Esophagus squamous epithelium (tissue), 5 donors: ENCODE measurements around the gene CIITA. TPM values are rescaled to one million over a fixed set of nuclear protein-coding genes. Genes with fewer than 3 reads are reported as not detected.
A peak's percentile ranks its signal among the peaks of the same experiment; 100 is the strongest.

Experiments
- DNase-seq: peaks from one replicate; lab custom pipeline; 2025; lab: John Stamatoyannopoulos, UW
- H3K27ac ChIP-seq, 4 donors: fragments of 200-600 bp; sonication (generic); one replicate each; pipeline ENCODE4 v1.5.1; 2016 to 2019; ENCODE audit warnings: mild to moderate bottlenecking in 1 of 4
- H3K27me3 ChIP-seq, 4 donors: fragments of 200-600 bp; sonication (generic); 1 replicate in 3 of 4; 2 replicates in 1 of 4; pipeline versions ENCODE4 v1.5.1 to v1.6.0; 2017 to 2021; ENCODE audit warnings: antibody characterized with exemption in 1 of 4
- H3K36me3 ChIP-seq, 3 donors: fragments of 200-600 bp; sonication (generic); one replicate each; pipeline ENCODE4 v1.5.1; 2016 to 2019
- H3K4me1 ChIP-seq, 3 donors: fragments of 200-600 bp; sonication (generic); one replicate each; pipeline ENCODE4 v1.5.1; 2017 to 2019
- H3K4me3 ChIP-seq, 4 donors: fragments of 200-600 bp; sonication (generic); 1 replicate in 3 of 4; 2 replicates in 1 of 4; pipeline ENCODE4 v1.5.1; 2016 to 2019; ENCODE audit warnings: mild to moderate bottlenecking in 2 of 4, moderate library complexity in 1 of 4
- H3K9me3 ChIP-seq, 3 donors: fragments of 200-600 bp; sonication (generic); one replicate each; pipeline ENCODE4 v1.5.1; 2016 to 2019
- POLR2A ChIP-seq, 4 donors: fragments of 450-650 bp; IDR thresholded peaks; one replicate each; pipeline ENCODE4 v1.6.1; 2017; ENCODE audit warnings: antibody characterized with exemption in 4 of 4, mild to moderate bottlenecking in 4 of 4, moderate library complexity in 3 of 4
- WGBS, 2 donors: methylation state at CpG; one replicate each; pipeline ENCODE4 v1.1.5; 2018; 5-methylcytosine and 5-hydroxymethylcytosine counted together
- intact Hi-C: fragments of 100-400 bp; cut with DNase I; formaldehyde crosslinking; loops from one replicate; pipeline ENCODE4 v1.15.0; 2022
- total RNA-seq, 4 donors: library from RNA; depleted of rRNA; stranded (reverse); fragments of >200 nt; gene quantifications; one replicate each; pipeline ENCODE4 v1.1.0, GENCODE V29; 2016
- TF ChIP-seq, protein P1 (sequence below), 6 experiments: fragments of 450-650 bp in 4 of 6; fragments of 200-600 bp in 2 of 6; sonication (generic) in 2 of 6; IDR thresholded peaks; one replicate each; pipeline ENCODE4 v1.5.1; 2016 to 2019; ENCODE audit warnings: antibody characterized with exemption in 6 of 6, mild to moderate bottlenecking in 4 of 6, moderate library complexity in 4 of 6
- donor health status: DM: yes; HTN: yes; CAD: no.

CIITA gene
- total RNA-seq, 4 donors from 2014 or later: 3.2 to 12.6 (median 5.7) TPM

DNA sequence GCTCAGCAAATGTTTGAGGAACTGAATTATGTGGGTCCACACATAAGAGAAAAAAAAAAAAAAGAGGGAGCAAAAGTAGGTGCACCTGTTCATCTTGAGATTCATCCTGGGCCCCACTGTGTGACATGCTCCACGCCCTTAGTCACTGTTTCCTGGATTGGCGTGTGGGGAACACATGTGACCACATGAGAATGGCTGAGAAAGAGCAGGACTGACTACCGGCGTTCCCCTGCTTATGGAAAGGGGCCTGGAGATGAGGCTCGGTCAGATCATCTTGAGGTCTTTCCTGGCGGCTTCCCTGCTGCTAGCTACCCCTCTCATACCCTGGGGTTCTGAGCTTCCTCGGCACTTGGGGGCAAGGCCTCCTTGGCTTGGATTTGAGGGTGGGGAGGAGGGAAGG is 61.3 kb downstream of the CIITA start:
- no peaks in the 10 kb centered on the region for H3K9me3 ChIP-seq
- peaks cover 52 to 93% (median 60%) of the 10 kb centered on the region in 3 donors for H3K4me1 ChIP-seq
- intact Hi-C loops: no loop called here
- WGBS, 2 donors: 57 to 60% methylated on average over 1 to 6 of the region's 7 CpGs
- TF ChIP-seq POLR2A (IDR thresholded peaks at IDR 0.05): no peak
- TF ChIP-seq, protein P1, sequence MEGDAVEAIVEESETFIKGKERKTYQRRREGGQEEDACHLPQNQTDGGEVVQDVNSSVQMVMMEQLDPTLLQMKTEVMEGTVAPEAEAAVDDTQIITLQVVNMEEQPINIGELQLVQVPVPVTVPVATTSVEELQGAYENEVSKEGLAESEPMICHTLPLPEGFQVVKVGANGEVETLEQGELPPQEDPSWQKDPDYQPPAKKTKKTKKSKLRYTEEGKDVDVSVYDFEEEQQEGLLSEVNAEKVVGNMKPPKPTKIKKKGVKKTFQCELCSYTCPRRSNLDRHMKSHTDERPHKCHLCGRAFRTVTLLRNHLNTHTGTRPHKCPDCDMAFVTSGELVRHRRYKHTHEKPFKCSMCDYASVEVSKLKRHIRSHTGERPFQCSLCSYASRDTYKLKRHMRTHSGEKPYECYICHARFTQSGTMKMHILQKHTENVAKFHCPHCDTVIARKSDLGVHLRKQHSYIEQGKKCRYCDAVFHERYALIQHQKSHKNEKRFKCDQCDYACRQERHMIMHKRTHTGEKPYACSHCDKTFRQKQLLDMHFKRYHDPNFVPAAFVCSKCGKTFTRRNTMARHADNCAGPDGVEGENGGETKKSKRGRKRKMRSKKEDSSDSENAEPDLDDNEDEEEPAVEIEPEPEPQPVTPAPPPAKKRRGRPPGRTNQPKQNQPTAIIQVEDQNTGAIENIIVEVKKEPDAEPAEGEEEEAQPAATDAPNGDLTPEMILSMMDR (IDR thresholded peaks at IDR 0.05): no peak
- no peak for DNase-seq
- peak overlapping the region in 3 of 4 donors; percentile 64 to 89 (median 72) for H3K27ac ChIP-seq
- no peaks in the 10 kb centered on the region for H3K27me3 ChIP-seq
- peaks cover 0 to 23% (median 0%) of the 10 kb centered on the region in 3 donors for H3K36me3 ChIP-seq
- peak overlapping the region in 2 of 4 donors; percentile 12 to 93 for H3K4me3 ChIP-seq

DNA sequence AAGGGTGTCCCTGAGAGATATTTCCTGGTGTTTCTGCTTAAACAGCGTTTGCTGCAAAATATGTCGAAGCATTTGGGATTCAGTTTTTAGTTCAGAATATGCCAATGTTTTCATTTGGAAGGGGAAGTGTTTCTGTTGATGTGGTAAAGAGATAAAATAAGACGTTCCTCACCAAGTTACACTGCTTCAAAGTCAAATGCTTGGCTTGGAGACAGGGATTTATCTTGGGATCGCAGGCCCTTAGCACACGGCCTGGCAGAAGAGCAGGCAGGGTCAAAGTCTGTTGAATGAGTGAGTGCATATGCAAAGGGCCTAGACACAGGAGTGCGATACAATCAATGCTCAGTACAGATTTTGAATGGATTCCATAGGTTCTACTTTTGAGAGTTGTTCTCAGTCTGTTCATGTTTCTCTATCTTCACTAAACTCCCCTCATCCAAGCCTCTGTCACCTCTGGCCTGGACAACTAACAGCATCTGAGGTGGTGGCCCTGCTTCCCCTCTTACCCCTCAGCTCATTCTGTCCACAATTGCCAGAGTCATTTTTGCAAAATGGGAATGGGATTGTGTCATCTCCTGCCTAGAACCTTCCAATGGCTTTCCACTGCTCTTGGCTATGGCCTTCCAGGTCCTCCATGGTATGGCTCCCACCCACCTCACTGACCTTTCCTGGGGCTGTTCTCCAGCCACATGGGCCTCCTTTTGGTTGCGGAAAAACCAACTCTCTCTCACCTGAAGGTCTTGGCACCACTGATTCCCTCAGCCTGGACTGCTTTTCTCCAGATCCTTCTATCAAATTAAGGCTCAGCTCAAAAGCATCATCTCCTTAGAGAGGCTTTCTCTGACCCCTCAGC is 62.0 kb downstream of the CIITA start:
- H3K4me3 ChIP-seq: peak overlapping the region in 2 of 4 donors; percentile 89 to 93
- H3K27me3 ChIP-seq: no peaks in the 10 kb centered on the region
- peak overlapping the region in 3 of 4 donors; percentile 64 to 91 (median 89) for H3K27ac ChIP-seq
- TF ChIP-seq POLR2A (IDR thresholded peaks at IDR 0.05): no peak
- TF ChIP-seq, protein P1 (IDR thresholded peaks at IDR 0.05): no peak
- H3K9me3 ChIP-seq: no peaks in the 10 kb centered on the region
- intact Hi-C loops: no loop called here
- H3K36me3 ChIP-seq: peaks cover 0 to 16% (median 0%) of the 10 kb centered on the region in 3 donors
- WGBS, 2 donors: 66 to 72% methylated on average over 7 of the region's 7 CpGs
- no peak for DNase-seq
- peaks cover 52 to 93% (median 63%) of the 10 kb centered on the region in 3 donors for H3K4me1 ChIP-seq

DNA sequence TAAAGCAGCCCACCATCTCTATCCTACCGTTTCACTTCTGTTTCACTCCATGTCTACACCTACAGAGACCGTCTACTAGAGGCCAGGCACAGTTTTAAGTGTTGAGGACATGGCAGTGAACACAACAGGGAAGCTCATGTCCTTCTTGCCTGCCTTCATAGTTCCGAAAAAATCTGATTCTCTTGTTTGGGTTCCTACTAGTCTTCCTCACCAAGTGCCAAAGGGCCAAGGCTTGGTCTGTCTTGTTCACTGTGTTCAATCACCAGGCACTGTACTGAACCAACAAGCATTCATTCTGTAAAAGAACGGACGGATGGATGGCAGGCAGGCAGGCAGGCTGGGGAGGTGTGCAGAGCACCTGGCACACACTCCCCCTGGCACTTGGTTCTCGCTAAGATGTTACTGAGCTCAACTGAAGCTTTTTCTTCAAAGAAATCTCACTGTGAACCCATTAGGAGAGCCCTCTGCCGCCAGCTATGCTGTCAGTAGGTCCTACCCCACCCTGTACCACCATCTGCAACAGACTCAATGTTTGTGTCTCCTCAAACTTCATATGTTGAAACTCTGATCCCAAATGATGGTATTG is 62.7 kb downstream of the CIITA start:
- TF ChIP-seq POLR2A (IDR thresholded peaks at IDR 0.05): no peak
- TF ChIP-seq, protein P1 (IDR thresholded peaks at IDR 0.05): no peak
- 81% methylated on average over 6 of the region's 7 CpGs for WGBS, 2 donors
- Histone ChIP-seq H3K4me1 (peaks cover 52 to 87% (median 59%) of the 10 kb centered on the region in 3 donors), H3K4me3 (peak overlapping the region in 2 of 4 donors; percentile 89 to 93), H3K27me3 (no peaks in the 10 kb centered on the region), H3K36me3 (peaks cover 0 to 12% (median 0%) of the 10 kb centered on the region in 3 donors), H3K27ac (peak overlapping the region in 3 of 4 donors; percentile 75 to 91 (median 89)), H3K9me3 (no peaks in the 10 kb centered on the region)
- DNase-seq: no peak
- intact Hi-C loops: no loop called here

DNA sequence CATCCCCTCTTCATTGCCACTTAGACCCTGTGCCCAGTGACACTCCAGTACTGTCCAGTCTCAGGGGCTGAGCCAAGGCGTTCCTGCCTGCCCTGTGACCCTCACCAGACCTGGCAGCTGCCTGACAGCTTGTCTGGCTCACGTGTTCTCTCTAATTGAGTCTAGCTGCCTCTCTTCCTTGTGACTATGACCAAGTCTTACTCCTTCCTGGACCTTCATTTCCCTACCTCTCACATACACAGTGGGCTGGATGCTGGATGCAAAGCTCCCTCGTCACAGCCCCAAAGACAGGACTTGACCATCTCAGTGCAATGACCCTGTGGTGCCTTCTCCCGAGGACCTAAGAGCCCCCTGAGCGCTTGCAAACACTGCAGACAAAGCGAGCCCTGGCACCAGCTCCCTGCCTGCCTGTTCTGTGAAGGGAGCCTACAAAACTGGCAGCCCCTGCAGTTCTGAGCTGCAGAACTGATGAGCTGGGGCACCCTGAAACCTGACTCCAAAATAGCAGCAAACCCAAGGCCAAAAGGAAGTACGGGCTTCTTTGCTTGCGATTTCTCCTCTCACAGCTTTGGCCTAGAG is 63.6 kb downstream of the CIITA start:
- H3K27me3 ChIP-seq: no peaks in the 10 kb centered on the region
- peak overlapping the region in 3 of 4 donors; percentile 75 to 91 (median 89) for H3K27ac ChIP-seq
- no peaks in the 10 kb centered on the region for H3K9me3 ChIP-seq
- peaks cover 0 to 12% (median 0%) of the 10 kb centered on the region in 3 donors for H3K36me3 ChIP-seq
- intact Hi-C loops: no loop called here
- no peak for DNase-seq
- TF ChIP-seq, protein P1 (IDR thresholded peaks at IDR 0.05): no peak
- TF ChIP-seq POLR2A (IDR thresholded peaks at IDR 0.05): no peak
- H3K4me3 ChIP-seq: peak overlapping the region; percentile 78 to 93 (median 90)
- peaks cover 57 to 87% (median 62%) of the 10 kb centered on the region in 3 donors for H3K4me1 ChIP-seq
- 14 to 16% methylated on average over 5 of the region's 8 CpGs for WGBS, 2 donors
